ENCODE results near the gene CDCP2.

DNA sequence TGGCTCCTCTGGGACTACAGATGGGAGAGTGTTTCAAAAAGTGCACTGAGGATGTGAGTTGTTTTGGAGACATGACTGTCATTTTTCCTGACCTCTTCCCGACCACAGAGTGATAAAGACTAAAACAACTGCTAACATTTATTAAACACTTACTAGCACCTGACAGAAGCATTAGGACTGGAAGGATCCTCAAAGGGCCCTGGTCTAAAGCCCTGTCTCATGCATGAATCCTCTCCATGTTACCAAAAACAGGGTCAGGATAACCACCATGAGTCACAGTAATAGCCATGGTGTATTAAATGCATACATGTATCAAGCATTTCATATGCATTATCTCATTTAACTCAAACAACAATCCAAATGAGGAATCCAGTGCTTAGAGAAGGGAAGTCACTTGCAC, 35.5 kb upstream of the CDCP2 start:
- TF ChIP-seq EZH2phosphoT487 (IDR thresholded peaks at IDR 0.05; ENCODE audit: borderline replicate concordance, low read length) = no peak
- TF ChIP-seq, protein P1, sequence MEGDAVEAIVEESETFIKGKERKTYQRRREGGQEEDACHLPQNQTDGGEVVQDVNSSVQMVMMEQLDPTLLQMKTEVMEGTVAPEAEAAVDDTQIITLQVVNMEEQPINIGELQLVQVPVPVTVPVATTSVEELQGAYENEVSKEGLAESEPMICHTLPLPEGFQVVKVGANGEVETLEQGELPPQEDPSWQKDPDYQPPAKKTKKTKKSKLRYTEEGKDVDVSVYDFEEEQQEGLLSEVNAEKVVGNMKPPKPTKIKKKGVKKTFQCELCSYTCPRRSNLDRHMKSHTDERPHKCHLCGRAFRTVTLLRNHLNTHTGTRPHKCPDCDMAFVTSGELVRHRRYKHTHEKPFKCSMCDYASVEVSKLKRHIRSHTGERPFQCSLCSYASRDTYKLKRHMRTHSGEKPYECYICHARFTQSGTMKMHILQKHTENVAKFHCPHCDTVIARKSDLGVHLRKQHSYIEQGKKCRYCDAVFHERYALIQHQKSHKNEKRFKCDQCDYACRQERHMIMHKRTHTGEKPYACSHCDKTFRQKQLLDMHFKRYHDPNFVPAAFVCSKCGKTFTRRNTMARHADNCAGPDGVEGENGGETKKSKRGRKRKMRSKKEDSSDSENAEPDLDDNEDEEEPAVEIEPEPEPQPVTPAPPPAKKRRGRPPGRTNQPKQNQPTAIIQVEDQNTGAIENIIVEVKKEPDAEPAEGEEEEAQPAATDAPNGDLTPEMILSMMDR (IDR thresholded peaks at IDR 0.05; ENCODE audit: low read depth, low read length, poor library complexity, severe bottlenecking) = no peak
